ENCODE measurements around the gene WNT9B.

Gene WNT9B

DNA sequence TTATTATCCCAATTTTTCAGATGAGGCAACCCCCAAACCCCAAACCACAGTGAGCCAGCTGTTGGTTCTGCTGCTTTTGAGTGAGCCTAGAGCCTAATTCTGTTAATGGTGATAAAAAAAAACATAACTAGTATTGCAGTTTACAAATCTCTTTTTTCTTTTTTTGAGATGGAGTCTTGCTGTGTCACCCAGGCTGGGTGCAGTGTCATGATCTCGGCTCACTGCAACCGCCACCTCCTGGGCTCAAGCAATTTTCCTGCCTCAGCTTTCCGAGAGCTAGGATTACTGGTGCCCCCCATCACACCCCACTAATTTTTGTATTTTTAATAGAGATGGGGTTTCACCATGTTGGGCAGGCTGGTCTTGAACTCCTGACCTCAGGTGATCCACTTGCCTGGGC, 3.1 kb downstream of the WNT9B start:
- no peak for DNase-seq (ENCODE audit: insufficient read length, low spot score)
- no peak for FAIRE-seq
- TF ChIP-seq, protein P1, sequence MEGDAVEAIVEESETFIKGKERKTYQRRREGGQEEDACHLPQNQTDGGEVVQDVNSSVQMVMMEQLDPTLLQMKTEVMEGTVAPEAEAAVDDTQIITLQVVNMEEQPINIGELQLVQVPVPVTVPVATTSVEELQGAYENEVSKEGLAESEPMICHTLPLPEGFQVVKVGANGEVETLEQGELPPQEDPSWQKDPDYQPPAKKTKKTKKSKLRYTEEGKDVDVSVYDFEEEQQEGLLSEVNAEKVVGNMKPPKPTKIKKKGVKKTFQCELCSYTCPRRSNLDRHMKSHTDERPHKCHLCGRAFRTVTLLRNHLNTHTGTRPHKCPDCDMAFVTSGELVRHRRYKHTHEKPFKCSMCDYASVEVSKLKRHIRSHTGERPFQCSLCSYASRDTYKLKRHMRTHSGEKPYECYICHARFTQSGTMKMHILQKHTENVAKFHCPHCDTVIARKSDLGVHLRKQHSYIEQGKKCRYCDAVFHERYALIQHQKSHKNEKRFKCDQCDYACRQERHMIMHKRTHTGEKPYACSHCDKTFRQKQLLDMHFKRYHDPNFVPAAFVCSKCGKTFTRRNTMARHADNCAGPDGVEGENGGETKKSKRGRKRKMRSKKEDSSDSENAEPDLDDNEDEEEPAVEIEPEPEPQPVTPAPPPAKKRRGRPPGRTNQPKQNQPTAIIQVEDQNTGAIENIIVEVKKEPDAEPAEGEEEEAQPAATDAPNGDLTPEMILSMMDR (IDR thresholded peaks at IDR 0.05; ENCODE audit: insufficient read depth, missing control alignments): no peak

DNA sequence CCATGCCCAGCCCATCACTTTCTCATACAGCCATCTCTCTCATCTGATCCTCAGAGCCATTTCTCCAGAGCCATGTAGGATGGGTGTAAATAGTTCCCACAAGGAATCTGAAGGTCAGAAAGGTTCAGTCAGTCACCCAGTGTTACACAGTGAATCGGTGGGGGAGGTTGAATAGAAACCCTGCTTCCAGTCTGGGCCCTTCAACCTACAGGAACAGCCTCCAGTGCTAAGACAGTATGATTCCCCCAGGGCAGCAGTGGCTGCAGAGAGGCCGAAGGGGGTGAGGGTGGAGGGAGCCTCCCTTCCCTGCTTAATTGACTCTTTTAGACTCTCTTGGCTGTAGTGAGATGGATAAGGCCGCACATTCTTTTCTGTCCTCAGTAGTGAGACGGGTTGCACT, 3.6 kb downstream of the WNT9B start:
- no peak for DNase-seq (ENCODE audit: insufficient read length, low spot score)
- TF ChIP-seq, protein P1 (IDR thresholded peaks at IDR 0.05; ENCODE audit: insufficient read depth, missing control alignments): no peak
- FAIRE-seq: no peak

DNA sequence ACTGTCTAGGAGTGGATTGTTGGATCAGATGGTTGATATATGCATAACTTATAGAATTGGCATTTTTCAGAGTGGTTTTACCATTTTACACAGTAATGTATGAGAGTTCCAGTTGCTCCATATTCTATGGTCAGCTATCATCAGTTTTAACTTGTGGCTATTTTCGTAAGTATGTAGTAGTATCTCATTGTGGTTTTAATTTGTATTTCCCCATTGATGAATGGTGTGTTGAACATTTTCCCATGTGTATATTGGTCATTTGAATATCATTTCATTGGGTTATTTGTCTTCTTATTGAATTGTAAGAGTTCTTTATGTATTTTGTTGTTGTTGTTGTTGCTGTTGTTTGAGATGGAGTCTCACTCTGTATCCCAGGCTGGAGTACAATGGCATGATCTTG, 6.2 kb downstream of the WNT9B start:
- TF ChIP-seq, protein P1 (IDR thresholded peaks at IDR 0.05; ENCODE audit: insufficient read depth, missing control alignments): no peak
- FAIRE-seq: no peak
- DNase-seq (ENCODE audit: insufficient read length, low spot score): no peak

DNA sequence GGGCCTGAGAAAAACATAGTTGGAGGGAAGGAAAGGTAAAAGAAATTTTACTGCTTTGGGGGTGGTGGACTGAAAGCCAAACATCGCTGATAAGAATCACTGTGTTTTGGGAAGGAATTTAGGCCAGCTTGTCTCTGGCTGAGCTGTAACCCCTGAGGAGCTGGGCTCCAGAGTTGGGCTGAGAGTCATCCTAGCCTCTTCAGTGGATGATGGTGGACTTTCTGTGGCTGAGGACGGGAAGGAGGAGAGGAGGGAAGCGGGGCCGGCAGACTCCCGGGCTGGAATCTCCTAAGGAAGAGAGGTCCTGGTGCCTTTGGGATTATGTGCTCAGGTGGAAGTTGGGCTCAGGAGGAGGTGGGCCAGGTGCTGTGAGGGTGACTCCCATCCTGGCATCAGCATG, 8.6 kb downstream of the WNT9B start:
- DNase-seq (ENCODE audit: insufficient read length, low spot score) (no peak), FAIRE-seq (no peak)
- TF ChIP-seq, protein P1 (IDR thresholded peaks at IDR 0.05; ENCODE audit: insufficient read depth, missing control alignments): no peak

DNA sequence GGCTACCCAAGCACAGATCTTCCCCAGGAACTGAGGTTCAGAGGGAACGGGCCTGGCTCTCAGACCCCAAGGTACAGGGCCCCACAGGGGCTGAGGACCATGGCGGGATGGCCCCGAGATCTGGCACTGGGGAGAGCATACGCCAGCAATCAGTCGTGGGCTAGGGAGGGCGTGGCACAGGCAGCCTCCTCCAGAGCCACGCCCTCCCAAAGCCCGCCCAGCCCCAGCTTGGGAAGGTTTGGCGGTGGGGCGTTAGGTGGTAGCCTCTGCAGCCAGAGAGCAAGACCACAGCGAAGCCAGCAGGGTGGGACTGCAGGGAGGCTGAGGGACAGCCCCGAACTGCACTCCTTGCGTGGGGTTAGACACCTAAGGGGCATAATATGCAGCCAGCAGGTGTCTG, 11.6 kb downstream of the WNT9B start:
- FAIRE-seq (no peak), DNase-seq (ENCODE audit: insufficient read length, low spot score) (no peak)
- TF ChIP-seq, protein P1 (IDR thresholded peaks at IDR 0.05; ENCODE audit: insufficient read depth, missing control alignments): no peak

DNA sequence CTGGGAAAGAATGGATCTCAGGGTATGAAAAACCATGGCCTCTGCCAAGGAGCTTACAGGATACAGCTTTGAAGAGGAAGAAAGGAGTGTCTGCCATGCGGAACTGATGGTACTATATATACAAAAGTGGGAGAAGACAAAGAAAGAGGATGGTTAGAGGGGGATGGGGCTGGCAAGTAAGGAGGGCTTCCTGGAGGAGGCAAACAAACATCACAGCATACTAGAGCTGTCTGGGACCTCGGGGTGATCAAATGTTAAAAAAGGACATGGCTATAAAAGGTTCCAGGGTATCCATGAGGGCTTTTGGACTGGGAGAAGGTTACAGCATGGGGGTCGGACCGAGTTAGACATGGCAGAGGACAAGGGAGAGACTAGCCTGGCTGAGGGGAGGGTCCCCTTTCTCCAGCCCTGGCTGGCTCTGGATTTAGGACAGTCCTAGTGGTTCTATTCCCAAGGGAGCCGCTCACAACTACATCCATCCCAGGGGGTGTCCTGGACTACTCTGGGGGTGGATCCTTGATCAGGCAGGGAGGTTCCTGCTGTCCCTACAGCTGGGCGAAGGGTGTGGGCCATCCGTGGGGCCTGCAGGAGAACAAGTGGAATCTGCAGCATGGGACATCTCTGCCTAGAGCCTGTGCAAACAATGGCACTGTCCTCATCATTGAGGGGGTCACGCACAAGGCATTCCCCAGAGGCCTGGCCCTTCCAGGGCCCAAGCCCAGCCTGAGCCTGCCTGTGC, 12.2 kb downstream of the WNT9B start:
- FAIRE-seq (no peak), DNase-seq (ENCODE audit: insufficient read length, low spot score) (no peak)

DNA sequence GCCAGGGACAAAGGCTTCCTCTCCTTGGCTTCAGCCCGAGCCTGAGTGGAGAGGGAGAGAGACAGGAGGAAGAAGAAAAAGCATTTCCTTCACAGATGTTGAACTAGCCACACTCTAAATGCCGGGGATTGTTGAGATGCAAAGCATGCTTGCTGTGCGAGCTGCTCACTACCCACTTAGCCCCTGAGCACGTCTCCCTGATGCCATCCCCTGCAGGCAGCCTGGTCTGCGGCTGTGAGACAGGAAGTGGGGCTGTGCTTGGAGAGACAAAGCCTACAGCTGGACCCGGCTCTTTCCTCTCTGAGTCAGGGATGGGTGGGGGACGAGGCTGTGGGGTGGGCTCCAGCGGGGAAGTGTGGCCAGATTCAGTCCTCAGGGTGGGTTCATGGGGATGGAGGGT, 13.7 kb downstream of the WNT9B start:
- DNase-seq (ENCODE audit: insufficient read length, low spot score): no peak
- no peak for FAIRE-seq
- TF ChIP-seq, protein P1 (IDR thresholded peaks at IDR 0.05; ENCODE audit: insufficient read depth, missing control alignments): no peak

More for the DNA sequence above, 12.2 kb downstream of the WNT9B start:
- TF ChIP-seq, protein P1 (IDR thresholded peaks at IDR 0.05; ENCODE audit: insufficient read depth, missing control alignments): no peak
